IPS-18c (cell line): ENCODE results near the gene BUB3.

Experiments
- H3K4me3 ChIP-seq: 2 replicates; pipeline ENCODE4 v1.7.0; 2013; ENCODE audit warnings: low read depth, mild to moderate bottlenecking, low read length, moderate library complexity; ENCODE audit not compliant: insufficient read depth
- H3K9me3 ChIP-seq: one replicate; pipeline ENCODE4 v1.6.1; 2013; ENCODE audit warnings: mild to moderate bottlenecking, low read length, moderate library complexity; ENCODE audit not compliant: control insufficient read depth, insufficient read depth

BUB3 gene, protein sequence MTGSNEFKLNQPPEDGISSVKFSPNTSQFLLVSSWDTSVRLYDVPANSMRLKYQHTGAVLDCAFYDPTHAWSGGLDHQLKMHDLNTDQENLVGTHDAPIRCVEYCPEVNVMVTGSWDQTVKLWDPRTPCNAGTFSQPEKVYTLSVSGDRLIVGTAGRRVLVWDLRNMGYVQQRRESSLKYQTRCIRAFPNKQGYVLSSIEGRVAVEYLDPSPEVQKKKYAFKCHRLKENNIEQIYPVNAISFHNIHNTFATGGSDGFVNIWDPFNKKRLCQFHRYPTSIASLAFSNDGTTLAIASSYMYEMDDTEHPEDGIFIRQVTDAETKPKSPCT

DNA sequence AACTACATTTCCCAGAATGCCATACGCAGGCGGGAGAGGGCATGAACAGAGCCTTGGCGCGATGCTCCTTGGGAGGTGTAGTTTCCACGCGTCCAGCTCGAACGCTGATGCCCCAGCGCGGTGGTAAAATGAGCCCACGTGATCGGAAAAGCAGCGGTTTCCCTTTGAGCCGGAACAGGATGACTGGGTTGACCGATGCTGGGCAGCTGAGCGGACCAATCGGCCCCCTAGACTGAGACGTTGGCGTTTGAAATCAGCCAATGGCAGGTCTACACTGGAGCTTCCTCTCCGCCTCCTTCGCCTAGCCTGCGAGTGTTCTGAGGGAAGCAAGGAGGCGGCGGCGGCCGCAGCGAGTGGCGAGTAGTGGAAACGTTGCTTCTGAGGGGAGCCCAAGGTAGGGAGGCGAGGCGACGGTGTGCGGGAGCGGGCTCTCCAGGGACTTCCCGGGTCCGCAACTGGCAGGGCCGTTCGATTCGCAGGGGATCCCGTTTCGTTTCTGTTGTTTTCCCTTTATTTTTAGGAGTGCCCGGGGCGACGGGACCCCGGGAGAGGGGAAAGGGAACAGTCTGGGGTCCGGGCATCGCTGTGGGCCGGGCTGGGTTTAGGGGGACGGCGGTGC lies at the start of gene BUB3:
TSS of gene BUB3 (plus strand) at position 311 of the 619 bp plus-strand sequence. CDS start 516 bp downstream, outside the sequence.
- H3K4me3 ChIP-seq: peak within 1 kb of the TSS; percentile 97
- H3K9me3 ChIP-seq: peaks cover 3% of the 10 kb centered on the region

DNA sequence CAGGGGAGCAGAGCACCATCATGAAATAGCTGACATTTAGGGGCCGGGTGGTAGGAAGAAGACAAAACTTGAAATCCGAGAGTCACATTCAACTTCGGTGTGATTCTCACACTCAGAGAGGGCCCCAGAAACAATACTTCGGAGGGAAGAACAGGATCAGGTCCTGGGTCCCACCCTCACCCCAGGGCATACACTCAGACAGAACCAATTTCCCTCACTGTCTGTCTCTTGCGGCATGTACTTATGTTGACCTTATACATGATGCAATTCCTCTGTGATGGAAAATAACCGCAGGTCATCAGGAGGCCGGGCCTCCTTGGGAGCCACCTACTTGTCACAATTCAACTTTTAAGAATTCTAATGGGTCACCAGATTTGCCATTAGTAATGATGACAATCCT lies 44.7 kb upstream of the BUB3 start:
- H3K4me3 ChIP-seq: no peak overlapping the region
- H3K9me3 ChIP-seq: no peaks in the 10 kb centered on the region

DNA sequence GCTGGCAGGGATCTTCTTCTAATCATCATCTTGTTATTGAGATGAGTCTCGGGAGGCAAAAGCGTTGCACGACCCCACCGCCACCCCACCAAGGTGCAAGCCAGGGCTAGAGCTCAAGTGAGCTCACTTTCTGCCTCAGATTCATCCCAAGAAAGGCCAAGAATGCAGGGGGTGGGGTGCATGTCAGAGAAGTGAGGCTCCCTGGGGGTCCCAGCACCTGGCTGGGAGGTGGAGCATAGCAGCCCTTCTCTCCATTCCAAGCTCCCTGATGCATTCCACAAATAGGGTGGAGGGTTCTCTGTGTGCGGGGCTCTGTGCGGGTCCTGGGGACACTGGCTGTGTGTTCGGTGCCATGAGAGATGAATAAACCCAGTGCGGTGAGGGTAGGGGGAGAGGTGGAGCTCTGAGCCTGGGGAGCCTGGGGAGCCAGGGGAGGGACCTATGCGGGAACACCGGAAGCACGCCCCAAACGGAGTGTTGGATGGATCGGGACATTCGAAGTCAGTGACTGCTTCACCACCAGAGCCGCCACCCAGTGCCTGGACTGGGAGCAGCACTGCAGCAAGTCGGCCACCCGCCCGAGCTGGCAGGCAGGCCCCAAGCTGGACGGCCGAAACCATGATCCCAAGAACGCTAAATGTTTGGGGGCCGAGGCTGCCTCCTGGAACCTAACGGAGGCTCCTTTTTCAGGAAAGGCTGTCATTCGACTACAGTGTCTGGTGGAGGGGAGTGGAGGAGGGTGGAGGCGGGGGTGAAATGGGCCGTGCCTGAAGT lies 36.4 kb upstream of the BUB3 start:
- H3K9me3 ChIP-seq: no peaks in the 10 kb centered on the region
- H3K4me3 ChIP-seq: peak overlapping the region; percentile 31

- H3K4me3 ChIP-seq: no peak overlapping the region
- no peaks in the 10 kb centered on the region for H3K9me3 ChIP-seq
Observed at GRCh38 chr10:123119081-123119480, 35.1 kb upstream of the BUB3 start.

- H3K9me3 ChIP-seq: no peaks in the 10 kb centered on the region
- no peak overlapping the region for H3K4me3 ChIP-seq
Observed at GRCh38 chr10:123126246-123126645, 28.0 kb upstream of the BUB3 start.

DNA sequence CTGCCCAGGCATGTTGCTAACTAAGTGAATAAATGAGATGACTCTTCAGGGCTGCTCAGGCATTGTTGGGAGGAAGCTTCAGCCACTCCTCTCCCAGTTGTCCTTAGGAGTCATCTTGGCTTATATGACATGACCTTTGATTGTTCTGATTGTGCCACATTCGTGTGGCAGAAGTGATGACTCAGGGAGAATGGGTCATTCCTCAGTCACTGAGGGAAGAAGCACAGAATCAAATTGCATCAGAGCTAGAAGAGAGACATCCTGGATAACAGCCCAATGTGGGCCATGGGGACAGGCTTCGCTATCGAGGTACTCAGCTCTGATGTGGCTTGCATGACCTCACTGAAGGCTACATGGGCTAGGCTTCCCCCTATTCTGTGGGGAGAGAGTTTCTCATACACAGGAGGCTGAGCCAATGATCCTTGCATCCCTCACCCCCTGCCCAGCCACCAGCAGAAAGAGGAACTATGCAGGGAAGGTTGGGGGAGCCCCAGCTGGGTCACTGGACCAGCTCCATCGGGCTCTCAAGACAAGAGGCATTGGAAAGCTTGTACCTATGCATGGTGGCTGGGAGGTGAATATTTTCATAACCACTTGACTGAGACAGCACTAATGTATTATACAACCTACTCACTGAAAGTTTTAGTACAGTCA lies 24.5 kb upstream of the BUB3 start:
- no peak overlapping the region for H3K4me3 ChIP-seq
- H3K9me3 ChIP-seq: no peaks in the 10 kb centered on the region

GRCh38 chr10:123132576-123133477 lies 21.4 kb upstream of the BUB3 start:
- Histone ChIP-seq H3K4me3 (peak overlapping the region; percentile 34; the same call in 1 of the 2 replicates), H3K9me3 (no peaks in the 10 kb centered on the region)

DNA sequence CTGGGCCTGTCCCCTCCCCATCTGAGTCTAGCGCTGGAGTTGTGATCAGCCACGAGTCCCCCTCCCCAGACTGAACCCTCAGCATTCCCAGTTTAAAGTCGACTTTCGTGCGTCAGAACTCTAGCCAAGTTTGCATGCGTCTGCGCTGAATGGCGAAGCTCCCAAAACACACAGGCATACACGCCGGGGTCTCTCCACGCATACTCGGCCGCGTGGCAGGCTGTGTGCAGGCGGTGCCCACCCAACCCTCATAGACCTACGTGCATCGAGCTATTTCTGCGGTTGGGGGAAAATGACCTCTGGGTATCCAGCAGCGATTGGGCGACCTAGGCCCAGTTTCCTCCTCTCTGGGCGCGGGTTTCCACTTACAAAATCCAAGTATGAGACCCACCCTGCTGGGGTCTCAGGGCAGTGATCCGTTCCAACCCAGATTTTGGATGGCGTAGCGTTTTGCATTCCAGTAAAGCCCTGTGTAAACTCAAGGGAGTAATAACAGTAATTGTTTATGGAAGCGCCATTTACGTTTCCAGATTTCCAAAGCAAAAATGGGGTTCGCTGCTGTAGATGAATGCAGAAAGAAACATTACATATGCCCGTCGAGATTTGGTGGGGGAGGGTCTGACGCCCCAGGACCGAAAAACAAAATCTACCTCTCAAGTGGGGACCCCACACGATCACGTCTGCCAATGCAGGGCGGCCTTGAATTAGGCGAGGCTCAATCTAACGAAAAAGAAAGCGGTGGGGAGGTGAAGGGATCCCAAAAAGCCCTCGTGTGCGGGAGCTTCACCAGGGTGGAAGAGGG lies 20.5 kb upstream of the BUB3 start:
- H3K9me3 ChIP-seq: no peaks in the 10 kb centered on the region
- peak overlapping the region; percentile 31 for H3K4me3 ChIP-seq

- Histone ChIP-seq H3K9me3 (no peaks in the 10 kb centered on the region), H3K4me3 (peak overlapping the region; percentile 46)
Observed at GRCh38 chr10:123134343-123134914, 19.8 kb upstream of the BUB3 start.

DNA sequence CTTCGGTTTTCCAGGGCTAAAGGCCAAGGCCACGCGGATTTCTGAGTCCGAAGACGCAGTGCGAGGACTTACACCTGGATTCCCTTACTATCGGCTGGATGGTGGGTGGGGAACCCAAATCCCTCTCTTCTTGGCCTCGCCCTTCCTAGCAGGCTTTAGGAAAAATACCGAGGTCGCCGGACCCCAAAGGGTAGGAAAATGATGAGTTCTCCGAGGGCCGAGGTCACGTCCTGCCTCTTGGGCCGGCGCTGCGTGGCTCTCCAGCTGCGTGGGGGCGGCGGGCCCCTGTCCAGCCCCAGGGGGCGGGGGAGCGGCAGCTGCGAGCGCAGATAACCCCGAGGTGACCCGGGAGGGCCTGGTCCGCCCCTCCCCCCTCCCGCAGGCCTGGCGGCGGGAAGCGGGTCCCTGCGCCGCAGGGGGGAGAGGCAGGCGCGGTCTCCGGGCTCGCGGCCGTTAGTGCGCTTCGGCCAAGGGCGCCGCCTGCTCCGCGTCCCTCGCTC lies 19.2 kb upstream of the BUB3 start:
- Histone ChIP-seq H3K9me3 (no peaks in the 10 kb centered on the region), H3K4me3 (peak overlapping the region; percentile 46)

DNA sequence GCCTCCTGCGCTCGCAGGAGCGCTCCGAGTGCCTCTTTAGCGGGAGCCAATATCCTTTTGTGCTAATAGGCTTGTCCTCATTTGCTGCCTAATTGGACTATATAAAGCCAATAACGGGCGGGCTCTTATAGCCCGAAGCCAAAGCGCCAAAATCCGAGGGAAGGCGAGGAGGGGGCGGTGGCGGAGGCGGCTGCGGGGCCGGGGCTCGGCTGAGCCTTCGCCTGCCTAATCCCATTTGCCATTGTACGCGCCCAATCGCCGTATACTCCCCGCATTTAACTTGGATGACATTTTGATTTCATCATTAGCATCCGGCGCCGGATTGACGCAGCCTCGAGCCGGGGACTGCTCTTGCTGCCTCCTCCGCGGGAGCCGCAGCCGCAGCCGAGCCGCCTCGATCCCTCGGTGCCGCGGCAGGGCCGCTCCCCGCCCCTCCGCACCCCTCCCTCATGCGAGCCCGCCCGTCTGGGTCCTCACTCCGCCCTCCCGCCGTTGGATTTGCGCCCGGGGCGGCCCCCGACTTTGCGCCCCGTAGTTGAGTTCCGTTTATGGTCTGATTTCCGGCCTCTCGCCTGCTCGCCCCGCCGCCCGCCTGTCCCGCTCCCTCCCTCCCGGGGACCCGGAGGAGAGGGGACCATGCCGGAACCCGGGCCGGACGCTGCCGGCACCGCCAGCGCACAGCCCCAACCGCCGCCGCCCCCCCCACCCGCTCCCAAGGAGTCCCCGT lies 18.6 kb upstream of the BUB3 start, which contains the start of gene HMX3:
TSS of gene HMX3 (plus strand) at position 556 of the 727 bp plus-strand sequence. CDS start at position 637, 81 bp downstream.
- Histone ChIP-seq H3K4me3 (peak within 1 kb of the TSS; percentile 46), H3K9me3 (no peaks in the 10 kb centered on the region)

GRCh38 chr10:123136221-123136805 lies 17.9 kb upstream of the BUB3 start:
- peak overlapping the region; percentile 46; the same call in 1 of the 2 replicates for H3K4me3 ChIP-seq
- H3K9me3 ChIP-seq: no peaks in the 10 kb centered on the region

- H3K4me3 ChIP-seq: peak overlapping the region; percentile 46
- H3K9me3 ChIP-seq: no peaks in the 10 kb centered on the region
Observed at GRCh38 chr10:123136806-123137642, 17.2 kb upstream of the BUB3 start.

DNA sequence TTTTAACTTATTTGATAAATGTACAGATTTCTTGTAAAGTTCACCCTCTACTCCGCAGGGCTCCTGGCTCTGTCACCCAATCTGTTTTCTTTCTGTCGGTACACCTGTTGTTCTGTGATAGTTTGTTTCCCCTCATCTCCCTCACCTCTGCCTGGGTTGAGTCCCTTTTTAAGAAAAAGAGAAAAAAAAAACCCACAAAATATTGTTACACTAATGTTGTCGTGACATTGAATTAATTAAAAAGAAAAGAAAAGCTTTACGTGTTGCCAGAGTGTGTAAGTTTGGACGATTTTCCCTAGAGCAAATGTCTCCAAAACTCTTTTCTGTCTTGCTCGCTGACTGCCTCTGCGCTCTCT lies 15.1 kb upstream of the BUB3 start:
- Histone ChIP-seq H3K4me3 (no peak overlapping the region), H3K9me3 (no peaks in the 10 kb centered on the region)
